Measurements from ENCODE around the gene DPF1. TPM values are rescaled to one million over a fixed set of nuclear protein-coding genes. Genes with fewer than 3 reads are reported as not detected.
A peak's percentile ranks its signal among the peaks of the same experiment; 100 is the strongest.

DPF1 gene
- total RNA-seq, 1 donor from 2014 or later, result 0.49 TPM

- Histone ChIP-seq H3K4me3 (no peak overlapping the region), H3K27me3 (ENCODE audit: low read depth) (no peaks in the 10 kb centered on the region), H3K27ac (replicated peaks) (no peak overlapping the region), H3K9me3 (replicated peaks) (no peaks in the 10 kb centered on the region), H3K4me1 (no peaks in the 10 kb centered on the region), H3K36me3 (peaks cover 27% of the 10 kb centered on the region)
- no peak for DNase-seq
- TF ChIP-seq, protein P1, sequence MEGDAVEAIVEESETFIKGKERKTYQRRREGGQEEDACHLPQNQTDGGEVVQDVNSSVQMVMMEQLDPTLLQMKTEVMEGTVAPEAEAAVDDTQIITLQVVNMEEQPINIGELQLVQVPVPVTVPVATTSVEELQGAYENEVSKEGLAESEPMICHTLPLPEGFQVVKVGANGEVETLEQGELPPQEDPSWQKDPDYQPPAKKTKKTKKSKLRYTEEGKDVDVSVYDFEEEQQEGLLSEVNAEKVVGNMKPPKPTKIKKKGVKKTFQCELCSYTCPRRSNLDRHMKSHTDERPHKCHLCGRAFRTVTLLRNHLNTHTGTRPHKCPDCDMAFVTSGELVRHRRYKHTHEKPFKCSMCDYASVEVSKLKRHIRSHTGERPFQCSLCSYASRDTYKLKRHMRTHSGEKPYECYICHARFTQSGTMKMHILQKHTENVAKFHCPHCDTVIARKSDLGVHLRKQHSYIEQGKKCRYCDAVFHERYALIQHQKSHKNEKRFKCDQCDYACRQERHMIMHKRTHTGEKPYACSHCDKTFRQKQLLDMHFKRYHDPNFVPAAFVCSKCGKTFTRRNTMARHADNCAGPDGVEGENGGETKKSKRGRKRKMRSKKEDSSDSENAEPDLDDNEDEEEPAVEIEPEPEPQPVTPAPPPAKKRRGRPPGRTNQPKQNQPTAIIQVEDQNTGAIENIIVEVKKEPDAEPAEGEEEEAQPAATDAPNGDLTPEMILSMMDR (IDR thresholded peaks at IDR 0.05; ENCODE audit: borderline replicate concordance), result no peak
- intact Hi-C loops (cut with micrococcal nuclease), result no loop called here
Observed at GRCh38 chr19:38190061-38190460, 34.0 kb downstream of the DPF1 start.

GRCh38 chr19:38185562-38185961, 38.5 kb downstream of the DPF1 start:
- Histone ChIP-seq H3K36me3 (peaks cover 16% of the 10 kb centered on the region), H3K4me3 (no peak overlapping the region), H3K27ac (replicated peaks) (peak overlapping the region; percentile 69), H3K9me3 (replicated peaks) (peaks cover 5% of the 10 kb centered on the region), H3K27me3 (ENCODE audit: low read depth) (no peaks in the 10 kb centered on the region), H3K4me1 (no peaks in the 10 kb centered on the region)
- no peak for DNase-seq
- intact Hi-C loops (cut with micrococcal nuclease), result no loop called here
- TF ChIP-seq, protein P1 (IDR thresholded peaks at IDR 0.05; ENCODE audit: borderline replicate concordance), result no peak

- TF ChIP-seq, protein P1 (IDR thresholded peaks at IDR 0.05; ENCODE audit: borderline replicate concordance), result no peak
- intact Hi-C loops (cut with micrococcal nuclease), result no loop called here
- DNase-seq, result no peak
- Histone ChIP-seq H3K27ac (replicated peaks) (peak overlapping the region; percentile 69), H3K36me3 (peaks cover 23% of the 10 kb centered on the region), H3K4me1 (no peaks in the 10 kb centered on the region), H3K4me3 (no peak overlapping the region), H3K27me3 (ENCODE audit: low read depth) (no peaks in the 10 kb centered on the region), H3K9me3 (replicated peaks) (peaks cover 12% of the 10 kb centered on the region)
Observed at GRCh38 chr19:38184815-38185214, 39.2 kb downstream of the DPF1 start.

DNA sequence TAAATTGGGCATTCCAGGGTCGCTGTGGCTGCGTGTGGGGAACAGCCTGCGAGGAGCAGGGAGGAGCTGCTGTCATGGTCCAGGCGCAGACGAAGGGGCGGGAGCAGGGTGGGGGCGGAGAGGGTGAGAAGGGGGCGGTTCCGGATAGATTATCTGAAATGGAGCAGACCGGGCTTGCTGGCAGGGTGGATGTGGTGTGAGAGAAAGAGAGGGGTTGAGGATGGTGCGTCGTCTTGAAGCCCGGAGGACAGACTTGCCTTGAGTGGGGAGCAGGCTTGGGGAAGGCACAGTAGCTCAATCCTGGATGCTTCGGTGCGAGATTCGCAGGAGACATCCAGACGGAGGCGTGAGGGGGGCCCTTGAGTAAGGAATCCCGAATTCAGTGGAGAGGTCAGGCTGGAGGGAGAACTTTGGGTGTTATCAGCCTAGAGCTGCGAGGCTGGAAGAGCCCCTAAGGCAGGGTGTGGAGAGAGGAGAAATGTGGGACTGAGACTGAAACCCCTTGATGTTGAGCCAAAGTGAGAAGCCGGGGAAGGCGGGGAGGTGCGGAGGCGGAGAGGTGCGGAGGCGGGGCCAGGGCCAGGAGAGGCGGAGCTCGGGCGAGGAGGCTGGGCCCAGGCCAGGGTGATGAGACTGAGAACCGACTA, 40.6 kb downstream of the DPF1 start:
- TF ChIP-seq, protein P1 (IDR thresholded peaks at IDR 0.05; ENCODE audit: borderline replicate concordance), result no peak
- intact Hi-C loops (cut with micrococcal nuclease), result no loop called here
- Histone ChIP-seq H3K4me1 (no peaks in the 10 kb centered on the region), H3K36me3 (peaks cover 37% of the 10 kb centered on the region), H3K27me3 (ENCODE audit: low read depth) (no peaks in the 10 kb centered on the region), H3K4me3 (peak overlapping the region; percentile 54), H3K9me3 (replicated peaks) (peaks cover 25% of the 10 kb centered on the region), H3K27ac (replicated peaks) (peak overlapping the region; percentile 75)
- DNase-seq, result peak; percentile 54

- H3K9me3 ChIP-seq (replicated peaks), result peaks cover 25% of the 10 kb centered on the region
- no peak for DNase-seq
- peak overlapping the region; percentile 54 for H3K4me3 ChIP-seq
- TF ChIP-seq, protein P1 (IDR thresholded peaks at IDR 0.05; ENCODE audit: borderline replicate concordance), result no peak
- no peaks in the 10 kb centered on the region for H3K27me3 ChIP-seq (ENCODE audit: low read depth)
- peaks cover 37% of the 10 kb centered on the region for H3K36me3 ChIP-seq
- intact Hi-C loops (cut with micrococcal nuclease), result no loop called here
- H3K27ac ChIP-seq (replicated peaks), result peak overlapping the region; percentile 75
- H3K4me1 ChIP-seq, result no peaks in the 10 kb centered on the region
Observed at GRCh38 chr19:38182536-38183210, 41.3 kb downstream of the DPF1 start.
